ENCODE measurements around the gene TCEANC2.

DNA sequence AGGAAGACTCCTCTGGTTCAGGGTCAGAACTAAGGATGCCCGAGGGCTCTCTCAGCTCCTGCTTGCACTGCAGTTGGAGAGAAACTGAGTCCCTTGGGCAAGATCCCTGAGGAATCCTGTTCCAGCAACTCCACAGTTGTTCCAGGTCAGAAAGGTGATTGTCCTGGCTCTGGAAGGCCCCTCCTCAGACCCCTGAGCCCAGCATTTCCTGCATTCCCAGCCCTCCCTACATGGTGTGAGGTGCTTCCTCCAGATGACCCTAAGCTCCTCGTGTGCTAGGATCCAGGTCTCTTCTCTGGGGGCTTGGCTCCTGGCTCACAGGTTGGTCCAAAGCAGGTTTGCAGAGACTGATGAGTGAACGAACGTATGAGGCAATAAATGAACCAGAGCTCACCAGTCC is 46.9 kb upstream of the TCEANC2 start:
- TF ChIP-seq, protein P1, sequence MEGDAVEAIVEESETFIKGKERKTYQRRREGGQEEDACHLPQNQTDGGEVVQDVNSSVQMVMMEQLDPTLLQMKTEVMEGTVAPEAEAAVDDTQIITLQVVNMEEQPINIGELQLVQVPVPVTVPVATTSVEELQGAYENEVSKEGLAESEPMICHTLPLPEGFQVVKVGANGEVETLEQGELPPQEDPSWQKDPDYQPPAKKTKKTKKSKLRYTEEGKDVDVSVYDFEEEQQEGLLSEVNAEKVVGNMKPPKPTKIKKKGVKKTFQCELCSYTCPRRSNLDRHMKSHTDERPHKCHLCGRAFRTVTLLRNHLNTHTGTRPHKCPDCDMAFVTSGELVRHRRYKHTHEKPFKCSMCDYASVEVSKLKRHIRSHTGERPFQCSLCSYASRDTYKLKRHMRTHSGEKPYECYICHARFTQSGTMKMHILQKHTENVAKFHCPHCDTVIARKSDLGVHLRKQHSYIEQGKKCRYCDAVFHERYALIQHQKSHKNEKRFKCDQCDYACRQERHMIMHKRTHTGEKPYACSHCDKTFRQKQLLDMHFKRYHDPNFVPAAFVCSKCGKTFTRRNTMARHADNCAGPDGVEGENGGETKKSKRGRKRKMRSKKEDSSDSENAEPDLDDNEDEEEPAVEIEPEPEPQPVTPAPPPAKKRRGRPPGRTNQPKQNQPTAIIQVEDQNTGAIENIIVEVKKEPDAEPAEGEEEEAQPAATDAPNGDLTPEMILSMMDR (conservative IDR thresholded peaks at IDR 0.05 in 1 of 2, IDR thresholded peaks at IDR 0.05 in 1 of 2; ENCODE audit: extremely low read depth in 1 of 2, insufficient read depth in 1 of 2, low read depth in 1 of 2, low read length in 2 of 2): no peak
- no peak for TF ChIP-seq EZH2 (IDR thresholded peaks at IDR 0.05; ENCODE audit: borderline replicate concordance, low read length)
